Fibroblast of lung (primary cell): Measurements from ENCODE around the gene DAZAP1. TPM values are rescaled to one million over a fixed set of nuclear protein-coding genes. Genes with fewer than 3 reads are reported as not detected.
A peak's percentile ranks its signal among the peaks of the same experiment; 100 is the strongest.

Experiments
- DNase-seq, 2 donors: peaks; one replicate each; pipeline versions ENCODE4 v3.0.0 to v3.0.0-alpha.2; 2010; ENCODE audit warnings: low read depth in 2 of 2
- H2AFZ ChIP-seq: 2 replicates; pipeline ENCODE4 v1.5.1; 2012; ENCODE audit warnings: low read length, control low read depth, inconsistent platforms
- H3K27ac ChIP-seq: 2 replicates; pipeline ENCODE4 v1.5.1; 2011; ENCODE audit warnings: low read length, control low read depth; ENCODE audit not compliant: insufficient read depth
- H3K27me3 ChIP-seq: 2 replicates; pipeline ENCODE4 v1.5.1; 2011; ENCODE audit warnings: mild to moderate bottlenecking, low read length; ENCODE audit not compliant: control insufficient read depth, insufficient read depth
- H3K36me3 ChIP-seq: 2 replicates; pipeline ENCODE4 v1.5.1; 2011; ENCODE audit warnings: low read length; ENCODE audit not compliant: control insufficient read depth, insufficient read depth
- H3K4me1 ChIP-seq: 2 replicates; pipeline ENCODE4 v1.5.1; 2011; ENCODE audit warnings: low read length; ENCODE audit not compliant: control insufficient read depth, insufficient read depth; ENCODE audit errors: extremely low read depth
- H3K4me2 ChIP-seq: 2 replicates; pipeline ENCODE4 v1.5.1; 2011; ENCODE audit warnings: low read length, control low read depth; ENCODE audit not compliant: insufficient read depth; ENCODE audit errors: extremely low read depth
- H3K4me3 ChIP-seq, 4 experiments: fragments of 200-600 bp in 1 of 4; sonication (generic) in 1 of 4; replicated peaks in 1 of 4; 2 replicates each; pipeline ENCODE4 v1.5.1; 2011 to 2016; ENCODE audit warnings: low read length in 4 of 4, low read depth in 3 of 4, mild to moderate bottlenecking in 3 of 4, control low read depth in 2 of 4, inconsistent platforms in 1 of 4, mixed read lengths in 1 of 4; ENCODE audit not compliant: insufficient read depth in 1 of 4; ENCODE audit errors: control extremely low read depth in 1 of 4
- H3K79me2 ChIP-seq: 2 replicates; pipeline ENCODE4 v1.5.1; 2012; ENCODE audit warnings: mild to moderate bottlenecking, low read length, inconsistent platforms; ENCODE audit not compliant: control insufficient read depth, insufficient read depth
- H3K9ac ChIP-seq: 2 replicates; pipeline ENCODE4 v1.5.1; 2011; ENCODE audit warnings: mild to moderate bottlenecking, low read length, control low read depth; ENCODE audit not compliant: insufficient read depth
- H3K9me3 ChIP-seq: 2 replicates; pipeline ENCODE4 v1.5.1; 2012; ENCODE audit warnings: low read depth, low read length; ENCODE audit not compliant: control insufficient read depth, insufficient read depth
- H4K20me1 ChIP-seq: 2 replicates; pipeline ENCODE4 v1.5.1; 2011; ENCODE audit warnings: low read length; ENCODE audit not compliant: control insufficient read depth, insufficient read depth; ENCODE audit errors: extremely low read depth
- CTCF ChIP-seq, 2 donors: IDR thresholded peaks in 1 of 2; conservative IDR thresholded peaks in 1 of 2; 1 replicate in 1 of 2; 2 replicates in 1 of 2; pipeline ENCODE4 v1.5.1; 2011 to 2012; ENCODE audit warnings: low read length in 2 of 2, control low read depth in 1 of 2, inconsistent platforms in 1 of 2, low read depth in 1 of 2, mild to moderate bottlenecking in 1 of 2
- EZH2 ChIP-seq: IDR thresholded peaks from 2 replicates; pipeline ENCODE4 v1.5.1; 2012; ENCODE audit warnings: low read length, control low read depth, mild to moderate bottlenecking; ENCODE audit errors: missing control alignments
- polyA plus RNA-seq, 2 donors: library from polyadenylated mRNA; depleted of rRNA in 1 of 2; stranded (reverse) in 1 of 2; unstranded in 1 of 2; fragments of >200 nt; gene quantifications; 2 replicates each; pipeline ENCODE4 v1.2.1, GENCODE V29; 2011 to 2012; ENCODE audit warnings: missing spikeins in 1 of 2
- total RNA-seq: library from RNA; depleted of rRNA; stranded (reverse); fragments of >200 nt; gene quantifications from 2 replicates; pipeline ENCODE4 v1.2.1, GENCODE V29; 2014

DAZAP1 gene
- total and polyA plus RNA-seq, 2 donors (not counting 1 experiment from before 2014, with no cell fraction given) = 44.6 to 49.5 TPM

GRCh38 chr19:1402411-1403070 is 4.8 kb upstream of the DAZAP1 start:
- Histone ChIP-seq H2AFZ (peak overlapping the region; percentile 35), H3K4me3 (peak overlapping the region in 1 of 4 experiments; percentile 11)

GRCh38 chr19:1406774-1407527 is 435 bp upstream of the DAZAP1 start:
- no peaks in the 10 kb centered on the region for H3K27me3 ChIP-seq
- DNase-seq = peak; percentile 96 to 98
- peaks cover 42% of the 10 kb centered on the region for H3K79me2 ChIP-seq
- H3K4me1 ChIP-seq = peaks cover 20% of the 10 kb centered on the region
- H3K4me2 ChIP-seq = peak overlapping the region; percentile 90
- H4K20me1 ChIP-seq = peaks cover 3% of the 10 kb centered on the region
- H3K4me3 ChIP-seq = peak overlapping the region; percentile 52 to 65 (median 57)
- peaks cover 6% of the 10 kb centered on the region for H3K36me3 ChIP-seq
- H3K9me3 ChIP-seq = no peaks in the 10 kb centered on the region
- H2AFZ ChIP-seq = peak overlapping the region; percentile 46
- TF ChIP-seq CTCF (conservative IDR thresholded peaks at IDR 0.05 in 1 of 2, IDR thresholded peaks at IDR 0.05 in 1 of 2; ENCODE audit: low read depth in 1 of 2, low read length in 2 of 2) (peak; percentile 23 to 47), EZH2 (no peak)
- peak overlapping the region; percentile 69 for H3K9ac ChIP-seq
- peak overlapping the region; percentile 74 for H3K27ac ChIP-seq

More at GRCh38 chr19:1402411-1403070, 4.8 kb upstream of the DAZAP1 start:
- no peak overlapping the region for H3K9ac ChIP-seq
- no peaks in the 10 kb centered on the region for H4K20me1 ChIP-seq
- no peaks in the 10 kb centered on the region for H3K4me1 ChIP-seq
- H3K4me2 ChIP-seq = no peak overlapping the region
- no peaks in the 10 kb centered on the region for H3K9me3 ChIP-seq
- H3K27me3 ChIP-seq = no peaks in the 10 kb centered on the region
- no peak for DNase-seq
- H3K79me2 ChIP-seq = no peaks in the 10 kb centered on the region
- no peak for TF ChIP-seq EZH2
- no peaks in the 10 kb centered on the region for H3K36me3 ChIP-seq
- H3K27ac ChIP-seq = no peak overlapping the region

GRCh38 chr19:1408300-1409203 is 1.2 kb downstream of the DAZAP1 start:
- Histone ChIP-seq H3K4me2 (peak overlapping the region; percentile 82), H3K79me2 (peaks cover 58% of the 10 kb centered on the region), H3K4me1 (peaks cover 24% of the 10 kb centered on the region), H3K9ac (peak overlapping the region; percentile 82), H3K4me3 (peak overlapping the region; percentile 48 to 90 (median 80)), H2AFZ (no peak overlapping the region), H3K9me3 (no peaks in the 10 kb centered on the region), H3K36me3 (peaks cover 15% of the 10 kb centered on the region), H4K20me1 (peaks cover 3% of the 10 kb centered on the region), H3K27me3 (no peaks in the 10 kb centered on the region), H3K27ac (peak overlapping the region; percentile 74)
- peak; percentile 47 to 56 for DNase-seq
- no peak for TF ChIP-seq CTCF (conservative IDR thresholded peaks at IDR 0.05 in 1 of 2, IDR thresholded peaks at IDR 0.05 in 1 of 2; ENCODE audit: low read depth in 1 of 2, low read length in 2 of 2)
- no peak for TF ChIP-seq EZH2
